ENCODE measurements around the gene VPS51. TPM values are rescaled to one million over a fixed set of nuclear protein-coding genes. Genes with fewer than 3 reads are reported as not detected.

Gene VPS51
- total and polyA plus RNA-seq, 10 of the 15 experiments (the other 5 are each of a cell fraction or from before 2014, with no cell fraction given): 1.5 to 279 (median 53.2) TPM

DNA sequence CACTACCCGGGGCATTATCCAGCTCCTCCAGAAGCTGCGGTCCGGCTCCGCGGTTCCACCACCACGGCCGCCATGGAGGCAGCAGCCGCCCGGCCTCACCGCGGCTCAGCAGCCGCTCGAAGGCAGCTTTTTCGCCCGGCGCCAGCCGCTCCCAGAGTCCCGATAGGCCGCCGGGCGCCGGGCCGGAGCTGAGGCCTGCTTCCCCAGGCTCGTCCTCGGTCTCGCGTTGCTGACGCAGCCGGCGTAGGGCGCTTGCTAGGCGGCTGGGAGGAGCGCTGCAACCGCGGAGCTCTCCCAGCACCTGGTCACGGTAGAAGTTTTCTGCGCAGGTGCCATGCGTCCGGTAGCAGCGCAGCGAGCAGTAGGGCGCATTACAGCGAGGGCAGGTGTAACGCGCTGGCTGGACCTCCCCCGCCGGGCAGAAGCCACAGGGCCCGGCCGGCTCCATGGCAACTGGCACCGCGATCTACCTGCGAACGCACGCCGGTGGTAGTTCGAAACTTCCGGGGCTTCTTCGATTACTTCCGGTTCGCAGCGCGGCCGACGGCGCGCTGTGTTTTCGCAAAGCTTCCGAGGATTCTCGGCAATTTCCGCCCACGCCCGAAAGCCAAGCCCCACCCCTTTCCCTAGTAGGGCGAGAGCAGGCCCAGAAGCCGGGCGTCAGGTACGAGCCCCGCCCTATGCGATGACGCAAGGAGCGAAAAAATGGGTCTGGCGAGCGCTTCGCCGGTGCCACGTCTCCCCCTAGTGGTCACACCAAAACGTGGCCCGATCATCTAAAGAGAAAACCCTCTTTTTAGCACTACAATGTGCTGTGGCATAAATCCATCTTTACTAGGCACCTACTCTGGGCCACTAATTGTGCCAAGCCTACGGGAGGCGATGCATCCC lies 21.4 kb downstream of the VPS51 start, which contains the start of gene ZNHIT2 (continued):
- TF ChIP-seq TARDBP (IDR thresholded peaks at IDR 0.05; ENCODE audit: borderline replicate concordance): no peak
- TF ChIP-seq FOXK2 (IDR thresholded peaks at IDR 0.05): peak; percentile 50; the same call in 1 of the 2 replicates
- no peak for TF ChIP-seq STAT1 (conservative IDR thresholded peaks at IDR 0.05)
- TF ChIP-seq ZSCAN29 (IDR thresholded peaks at IDR 0.05): peak; percentile 17; the same call in 1 of the 2 replicates
- TF ChIP-seq BCL11A (IDR thresholded peaks at IDR 0.05; ENCODE audit: low read depth, low read length): no peak
- no peak for TF ChIP-seq YBX1 (IDR thresholded peaks at IDR 0.05)
- TF ChIP-seq, protein P1, sequence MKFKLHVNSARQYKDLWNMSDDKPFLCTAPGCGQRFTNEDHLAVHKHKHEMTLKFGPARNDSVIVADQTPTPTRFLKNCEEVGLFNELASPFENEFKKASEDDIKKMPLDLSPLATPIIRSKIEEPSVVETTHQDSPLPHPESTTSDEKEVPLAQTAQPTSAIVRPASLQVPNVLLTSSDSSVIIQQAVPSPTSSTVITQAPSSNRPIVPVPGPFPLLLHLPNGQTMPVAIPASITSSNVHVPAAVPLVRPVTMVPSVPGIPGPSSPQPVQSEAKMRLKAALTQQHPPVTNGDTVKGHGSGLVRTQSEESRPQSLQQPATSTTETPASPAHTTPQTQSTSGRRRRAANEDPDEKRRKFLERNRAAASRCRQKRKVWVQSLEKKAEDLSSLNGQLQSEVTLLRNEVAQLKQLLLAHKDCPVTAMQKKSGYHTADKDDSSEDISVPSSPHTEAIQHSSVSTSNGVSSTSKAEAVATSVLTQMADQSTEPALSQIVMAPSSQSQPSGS (IDR thresholded peaks at IDR 0.05; ENCODE audit: low read length): peak; percentile 78
- peak; percentile 98 for TF ChIP-seq GABPA (IDR thresholded peaks at IDR 0.05; ENCODE audit: low read depth)
- TF ChIP-seq SIN3A (IDR thresholded peaks at IDR 0.05; ENCODE audit: low read depth, low read length): peak; percentile 96
- peak in 1 of 2 experiments; percentile 65; a peak in 2 of 4 replicates for TF ChIP-seq CEBPB (IDR thresholded peaks at IDR 0.05; ENCODE audit: borderline replicate concordance in 1 of 2, low read depth in 2 of 2, low read length in 2 of 2)
- TF ChIP-seq, protein P2, sequence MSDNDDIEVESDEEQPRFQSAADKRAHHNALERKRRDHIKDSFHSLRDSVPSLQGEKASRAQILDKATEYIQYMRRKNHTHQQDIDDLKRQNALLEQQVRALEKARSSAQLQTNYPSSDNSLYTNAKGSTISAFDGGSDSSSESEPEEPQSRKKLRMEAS (IDR thresholded peaks at IDR 0.05; ENCODE audit: low read depth, low read length): peak; percentile 86
- TF ChIP-seq TBL1XR1 (IDR thresholded peaks at IDR 0.05; ENCODE audit: low read depth, low read length): peak; percentile 75; the same call in 1 of the 2 replicates
- TF ChIP-seq TCF12 (IDR thresholded peaks at IDR 0.05; ENCODE audit: low read depth, low read length): no peak; the same call in 1 of the 2 replicates
- peak; percentile 38; the same call in 1 of the 2 replicates for TF ChIP-seq MEF2A (IDR thresholded peaks at IDR 0.05; ENCODE audit: insufficient read depth, low read depth, low read length)
- peak; percentile 38; the same call in 1 of the 2 replicates for TF ChIP-seq CHD2 (IDR thresholded peaks at IDR 0.05; ENCODE audit: borderline replicate concordance, low read depth, low read length)
- TF ChIP-seq NR2C1 (IDR thresholded peaks at IDR 0.05): peak; percentile 98
- TF ChIP-seq SPI1 (IDR thresholded peaks at IDR 0.05; ENCODE audit: borderline replicate concordance, insufficient read depth, low read depth, low read length): no peak
- TF ChIP-seq NRF1 (conservative IDR thresholded peaks at IDR 0.05; ENCODE audit: low read depth, low read length): peak; percentile 24; the same call in 1 of the 2 replicates
- peak; percentile 75; the same call in 1 of the 2 replicates for TF ChIP-seq SMAD5 (IDR thresholded peaks at IDR 0.05; ENCODE audit: low read depth)
- TF ChIP-seq MTA3 (IDR thresholded peaks at IDR 0.05; ENCODE audit: borderline replicate concordance, low read length): no peak
- peak; percentile 78 for TF ChIP-seq RAD21 (IDR thresholded peaks at IDR 0.05; ENCODE audit: insufficient read depth, low read depth, low read length)
- TF ChIP-seq, protein P3, sequence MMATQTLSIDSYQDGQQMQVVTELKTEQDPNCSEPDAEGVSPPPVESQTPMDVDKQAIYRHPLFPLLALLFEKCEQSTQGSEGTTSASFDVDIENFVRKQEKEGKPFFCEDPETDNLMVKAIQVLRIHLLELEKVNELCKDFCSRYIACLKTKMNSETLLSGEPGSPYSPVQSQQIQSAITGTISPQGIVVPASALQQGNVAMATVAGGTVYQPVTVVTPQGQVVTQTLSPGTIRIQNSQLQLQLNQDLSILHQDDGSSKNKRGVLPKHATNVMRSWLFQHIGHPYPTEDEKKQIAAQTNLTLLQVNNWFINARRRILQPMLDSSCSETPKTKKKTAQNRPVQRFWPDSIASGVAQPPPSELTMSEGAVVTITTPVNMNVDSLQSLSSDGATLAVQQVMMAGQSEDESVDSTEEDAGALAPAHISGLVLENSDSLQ (IDR thresholded peaks at IDR 0.05): peak; percentile 76
- no peak for TF ChIP-seq ZNF274 (IDR thresholded peaks at IDR 0.05; ENCODE audit: insufficient read depth, insufficient read length)
- TF ChIP-seq, protein P4, sequence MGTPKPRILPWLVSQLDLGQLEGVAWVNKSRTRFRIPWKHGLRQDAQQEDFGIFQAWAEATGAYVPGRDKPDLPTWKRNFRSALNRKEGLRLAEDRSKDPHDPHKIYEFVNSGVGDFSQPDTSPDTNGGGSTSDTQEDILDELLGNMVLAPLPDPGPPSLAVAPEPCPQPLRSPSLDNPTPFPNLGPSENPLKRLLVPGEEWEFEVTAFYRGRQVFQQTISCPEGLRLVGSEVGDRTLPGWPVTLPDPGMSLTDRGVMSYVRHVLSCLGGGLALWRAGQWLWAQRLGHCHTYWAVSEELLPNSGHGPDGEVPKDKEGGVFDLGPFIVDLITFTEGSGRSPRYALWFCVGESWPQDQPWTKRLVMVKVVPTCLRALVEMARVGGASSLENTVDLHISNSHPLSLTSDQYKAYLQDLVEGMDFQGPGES (IDR thresholded peaks at IDR 0.05): no peak
- TF ChIP-seq IKZF2 (IDR thresholded peaks at IDR 0.05): no peak
- peak; percentile 72 for TF ChIP-seq SREBF2 (IDR thresholded peaks at IDR 0.05; ENCODE audit: low read length)
- TF ChIP-seq, protein P5, sequence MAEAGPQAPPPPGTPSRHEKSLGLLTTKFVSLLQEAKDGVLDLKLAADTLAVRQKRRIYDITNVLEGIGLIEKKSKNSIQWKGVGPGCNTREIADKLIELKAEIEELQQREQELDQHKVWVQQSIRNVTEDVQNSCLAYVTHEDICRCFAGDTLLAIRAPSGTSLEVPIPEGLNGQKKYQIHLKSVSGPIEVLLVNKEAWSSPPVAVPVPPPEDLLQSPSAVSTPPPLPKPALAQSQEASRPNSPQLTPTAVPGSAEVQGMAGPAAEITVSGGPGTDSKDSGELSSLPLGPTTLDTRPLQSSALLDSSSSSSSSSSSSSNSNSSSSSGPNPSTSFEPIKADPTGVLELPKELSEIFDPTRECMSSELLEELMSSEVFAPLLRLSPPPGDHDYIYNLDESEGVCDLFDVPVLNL (IDR thresholded peaks at IDR 0.05; ENCODE audit: low read depth, low read length): no peak

All from GM12878 (cell line).